Activated CD8-positive, alpha-beta memory T cell treated with anti-CD3 and anti-CD28 coated beads, Interleukin-2, amount 10 ng/mL, durations not matched to agents 7 days and 5 days (primary cell): Measurements from ENCODE around the gene RXRA. TPM values are rescaled to one million over a fixed set of nuclear protein-coding genes. Genes with fewer than 3 reads are reported as not detected.

Experiments used
- ATAC-seq: fragments of 150-1000 bp; cut with Tn5 transposase; one replicate; pipeline ENCODE4 v1.10.0; 2021; ENCODE audit warnings: moderate library complexity
- CTCF ChIA-PET: fragments of 350-600 bp; sonication (Branson Sonifier 250); formaldehyde crosslinking; loops from one replicate; lab custom pipeline; 2021; ENCODE audit warnings: antibody characterized with exemption; lab: Charles Lee
- DNase-seq: peaks from one replicate; pipeline ENCODE4 v3.0.0-alpha.2; 2020
- H3K27ac Mint-ChIP-seq: one replicate; pipeline ENCODE4 v1.8.0; 2021; ENCODE audit warnings: mild to moderate bottlenecking, mixed read lengths
- H3K27me3 Mint-ChIP-seq: one replicate; pipeline ENCODE4 v1.8.0; 2021; ENCODE audit warnings: mixed read lengths
- H3K36me3 Mint-ChIP-seq: one replicate; pipeline ENCODE4 v1.8.0; 2021; ENCODE audit warnings: mild to moderate bottlenecking, mixed read lengths
- H3K4me1 Mint-ChIP-seq: one replicate; pipeline ENCODE4 v1.8.0; 2021; ENCODE audit warnings: mixed read lengths
- H3K4me3 Mint-ChIP-seq: one replicate; pipeline ENCODE4 v1.8.0; 2021; ENCODE audit warnings: mild to moderate bottlenecking, moderate library complexity, mixed read lengths
- H3K9me3 Mint-ChIP-seq: one replicate; pipeline ENCODE4 v1.8.0; 2022; ENCODE audit warnings: low read depth, mixed read lengths
- total RNA-seq, 2 experiments: library from RNA; stranded (reverse); gene quantifications; one replicate each; pipeline ENCODE4 v1.2.3, GENCODE V29; 2021

The RXRA gene
- total RNA-seq, 2 experiments from 2014 or later: 0.91 to 1.5 TPM

GRCh38 chr9:134412298-134412711 lies 86.0 kb downstream of the RXRA start:
- CTCF ChIA-PET: interaction anchor here (0.9 to 1.3 kb wide), 2 partner anchors 28 to 112 kb away, joined by 3 read pairs; no protein-coding TSS in a partner anchor
- Mint-ChIP-seq H3K9me3 (no peaks in the 10 kb centered on the region), H3K4me1 (peaks cover 10% of the 10 kb centered on the region), H3K27ac (no peak overlapping the region), H3K36me3 (no peaks in the 10 kb centered on the region), H3K27me3 (peaks cover 8% of the 10 kb centered on the region), H3K4me3 (no peak overlapping the region)
- ATAC-seq (no peak), DNase-seq (no peak)

- Mint-ChIP-seq H3K27me3 (peaks cover 8% of the 10 kb centered on the region), H3K36me3 (no peaks in the 10 kb centered on the region), H3K27ac (no peak overlapping the region), H3K4me3 (no peak overlapping the region), H3K4me1 (peaks cover 5% of the 10 kb centered on the region), H3K9me3 (no peaks in the 10 kb centered on the region)
- ATAC-seq (no peak), DNase-seq (no peak)
- CTCF ChIA-PET: interaction anchor here (0.9 kb wide), 1 partner anchor 113 kb away, joined by 3 read pairs; no protein-coding TSS in a partner anchor
These were observed 87.0 kb downstream of the RXRA start for GRCh38 chr9:134413112-134413715.

GRCh38 chr9:134413890-134414623 lies 87.8 kb downstream of the RXRA start:
- Mint-ChIP-seq H3K36me3 (no peaks in the 10 kb centered on the region), H3K27me3 (peaks cover 7% of the 10 kb centered on the region), H3K4me1 (peaks cover 5% of the 10 kb centered on the region), H3K4me3 (no peak overlapping the region), H3K27ac (no peak overlapping the region), H3K9me3 (no peaks in the 10 kb centered on the region)
- CTCF ChIA-PET: no interaction called here
- DNase-seq: no peak
- ATAC-seq: no peak

GRCh38 chr9:134414900-134415425 lies 88.7 kb downstream of the RXRA start:
- Mint-ChIP-seq H3K4me3 (no peak overlapping the region), H3K9me3 (no peaks in the 10 kb centered on the region), H3K27ac (no peak overlapping the region), H3K36me3 (no peaks in the 10 kb centered on the region), H3K27me3 (peaks cover 4% of the 10 kb centered on the region), H3K4me1 (peaks cover 5% of the 10 kb centered on the region)
- CTCF ChIA-PET: no interaction called here
- ATAC-seq: no peak
- DNase-seq: no peak

GRCh38 chr9:134416385-134417015 lies 90.2 kb downstream of the RXRA start:
- CTCF ChIA-PET: no interaction called here

GRCh38 chr9:134418354-134418753 lies 92.1 kb downstream of the RXRA start:
- no peak overlapping the region for H3K27ac Mint-ChIP-seq
- H3K4me3 Mint-ChIP-seq: no peak overlapping the region
- DNase-seq: no peak
- no peaks in the 10 kb centered on the region for H3K36me3 Mint-ChIP-seq
- no peaks in the 10 kb centered on the region for H3K4me1 Mint-ChIP-seq
- no peak for ATAC-seq
- H3K27me3 Mint-ChIP-seq: no peaks in the 10 kb centered on the region
- CTCF ChIA-PET: no interaction called here
- no peaks in the 10 kb centered on the region for H3K9me3 Mint-ChIP-seq

More at GRCh38 chr9:134416385-134417015, 90.2 kb downstream of the RXRA start:
- no peak overlapping the region for H3K4me3 Mint-ChIP-seq
- H3K27ac Mint-ChIP-seq: no peak overlapping the region
- H3K36me3 Mint-ChIP-seq: no peaks in the 10 kb centered on the region
- ATAC-seq (no peak), DNase-seq (no peak)
- H3K9me3 Mint-ChIP-seq: no peaks in the 10 kb centered on the region
- peaks cover 5% of the 10 kb centered on the region for H3K4me1 Mint-ChIP-seq
- no peaks in the 10 kb centered on the region for H3K27me3 Mint-ChIP-seq

GRCh38 chr9:134419000-134419683 lies 92.9 kb downstream of the RXRA start:
- DNase-seq (no peak), ATAC-seq (no peak)
- Mint-ChIP-seq H3K9me3 (no peaks in the 10 kb centered on the region), H3K4me3 (no peak overlapping the region), H3K27me3 (no peaks in the 10 kb centered on the region), H3K36me3 (no peaks in the 10 kb centered on the region), H3K27ac (no peak overlapping the region), H3K4me1 (no peaks in the 10 kb centered on the region)
- CTCF ChIA-PET: no interaction called here

GRCh38 chr9:134419684-134420076 lies 93.4 kb downstream of the RXRA start:
- Mint-ChIP-seq H3K9me3 (no peaks in the 10 kb centered on the region), H3K27me3 (no peaks in the 10 kb centered on the region), H3K4me3 (no peak overlapping the region), H3K27ac (no peak overlapping the region), H3K36me3 (no peaks in the 10 kb centered on the region), H3K4me1 (no peaks in the 10 kb centered on the region)
- CTCF ChIA-PET: no interaction called here
- ATAC-seq (peak; percentile 48), DNase-seq (no peak)

GRCh38 chr9:134420281-134420845 lies 94.1 kb downstream of the RXRA start:
- Mint-ChIP-seq H3K4me1 (no peaks in the 10 kb centered on the region), H3K27ac (no peak overlapping the region), H3K36me3 (no peaks in the 10 kb centered on the region), H3K9me3 (no peaks in the 10 kb centered on the region), H3K4me3 (no peak overlapping the region), H3K27me3 (no peaks in the 10 kb centered on the region)
- CTCF ChIA-PET: no interaction called here
- DNase-seq: no peak
- no peak for ATAC-seq

GRCh38 chr9:134420974-134421432 lies 94.7 kb downstream of the RXRA start:
- Mint-ChIP-seq H3K9me3 (no peaks in the 10 kb centered on the region), H3K4me1 (no peaks in the 10 kb centered on the region), H3K27me3 (no peaks in the 10 kb centered on the region), H3K27ac (no peak overlapping the region), H3K4me3 (no peak overlapping the region), H3K36me3 (no peaks in the 10 kb centered on the region)
- CTCF ChIA-PET: no interaction called here
- DNase-seq: no peak
- ATAC-seq: peak; percentile 18

GRCh38 chr9:134421888-134422287 lies 95.6 kb downstream of the RXRA start:
- Mint-ChIP-seq H3K4me1 (no peaks in the 10 kb centered on the region), H3K9me3 (no peaks in the 10 kb centered on the region), H3K27me3 (no peaks in the 10 kb centered on the region), H3K36me3 (no peaks in the 10 kb centered on the region), H3K27ac (no peak overlapping the region), H3K4me3 (no peak overlapping the region)
- CTCF ChIA-PET: no interaction called here
- DNase-seq: no peak
- no peak for ATAC-seq

- H3K27me3 Mint-ChIP-seq: no peaks in the 10 kb centered on the region
- CTCF ChIA-PET: no interaction called here
These were observed 96.2 kb downstream of the RXRA start for GRCh38 chr9:134422301-134423090.

More at GRCh38 chr9:134422301-134423090, 96.2 kb downstream of the RXRA start:
- no peak for ATAC-seq
- Mint-ChIP-seq H3K4me3 (no peak overlapping the region), H3K9me3 (no peaks in the 10 kb centered on the region), H3K4me1 (no peaks in the 10 kb centered on the region), H3K36me3 (no peaks in the 10 kb centered on the region), H3K27ac (no peak overlapping the region)
- DNase-seq: no peak
